IPS-NIHi7 (cell line): ENCODE results near the gene GLUL.
"Not testable (repeated sequence)": the region's sequence is repeated elsewhere in the genome, so short reads cannot be mapped to it uniquely, and the experiment has no call there.

Experiments
- DNase-seq: peaks from one replicate; pipeline ENCODE4 v3.0.0; 2012; ENCODE audit warnings: mixed read lengths; ENCODE audit errors: extremely low spot score

The GLUL gene

DNA sequence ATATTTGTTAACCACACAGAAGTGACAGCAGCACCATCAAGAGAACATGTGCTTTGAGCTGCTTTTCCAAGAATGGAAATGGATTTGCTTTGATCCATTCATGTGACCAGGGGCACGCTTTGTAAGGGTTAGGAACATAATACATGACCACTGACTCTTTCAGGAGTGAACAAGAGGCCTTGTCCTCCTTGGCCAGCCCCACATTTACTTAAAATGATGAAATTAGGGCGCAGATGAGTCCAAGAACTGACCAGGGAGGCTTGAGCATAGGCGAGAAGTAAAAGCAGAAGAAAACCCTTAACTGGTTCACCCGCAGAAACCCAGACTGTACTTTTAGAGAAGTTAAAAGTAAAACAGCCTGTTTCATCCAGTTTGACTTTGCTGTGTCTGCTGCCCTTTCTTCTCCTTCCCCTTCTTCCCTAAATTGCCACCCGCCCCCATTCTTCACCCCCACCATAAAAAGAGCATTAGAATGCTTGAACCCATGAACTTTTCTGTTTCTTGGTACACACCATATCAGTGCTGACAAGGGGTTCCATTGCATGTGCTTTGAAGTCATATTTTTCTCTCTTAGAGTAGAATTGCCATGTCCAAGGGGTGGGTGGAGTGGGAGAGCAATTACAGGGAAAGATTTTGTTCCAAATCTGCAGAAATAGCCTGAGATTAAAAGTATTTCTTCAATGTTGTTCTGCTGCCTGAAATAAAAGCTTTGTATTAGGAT lies 2.6 kb upstream of the GLUL start:
- DNase-seq = no peak

DNA sequence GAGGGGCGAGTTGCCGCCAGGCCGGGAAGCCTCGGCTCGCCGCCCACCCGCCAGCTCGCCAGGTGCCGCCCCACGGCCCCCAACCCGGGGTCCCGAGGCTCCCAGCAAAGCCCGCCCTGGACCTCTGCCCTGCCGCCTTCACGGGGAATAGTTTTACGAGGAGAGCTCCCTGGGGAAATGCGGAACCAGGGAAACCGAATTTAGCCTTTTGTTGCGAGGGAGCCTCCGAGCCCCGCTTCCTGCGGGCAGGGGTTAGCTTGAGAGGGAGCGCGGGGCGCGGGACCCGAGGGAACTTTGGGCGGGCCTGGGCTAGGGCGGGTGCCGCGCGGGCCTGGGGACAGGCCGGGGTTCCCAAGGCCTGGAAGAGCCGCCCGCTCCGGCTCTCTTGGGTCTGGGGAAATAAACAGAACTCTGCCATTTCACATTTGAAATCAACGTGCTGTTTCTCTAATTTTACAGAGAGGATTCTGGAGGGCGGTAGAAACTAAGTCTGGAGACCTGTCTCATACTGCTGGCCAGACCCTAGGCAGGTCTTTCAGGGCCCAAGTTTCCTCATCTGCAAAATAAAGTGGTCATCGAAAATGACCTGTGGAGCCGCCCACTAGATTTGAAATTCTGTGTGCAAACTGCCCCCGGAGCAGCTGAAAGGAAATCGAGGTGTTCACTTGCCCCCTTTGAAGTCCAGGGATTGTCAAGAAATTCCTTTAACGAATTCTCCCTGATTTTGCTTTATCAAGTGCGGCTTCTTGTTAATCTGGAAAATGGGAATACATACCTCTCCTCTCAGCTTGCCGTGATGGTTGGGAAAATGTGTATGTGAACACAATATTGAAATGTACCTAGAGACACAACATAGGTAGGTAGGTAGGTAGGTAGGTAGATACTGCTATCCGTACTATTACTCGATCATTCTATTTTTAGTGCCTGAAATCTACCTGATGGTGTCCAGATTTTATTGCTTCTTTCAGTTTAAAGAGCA lies 749 bp upstream of the GLUL start:
- no peak for DNase-seq

DNA sequence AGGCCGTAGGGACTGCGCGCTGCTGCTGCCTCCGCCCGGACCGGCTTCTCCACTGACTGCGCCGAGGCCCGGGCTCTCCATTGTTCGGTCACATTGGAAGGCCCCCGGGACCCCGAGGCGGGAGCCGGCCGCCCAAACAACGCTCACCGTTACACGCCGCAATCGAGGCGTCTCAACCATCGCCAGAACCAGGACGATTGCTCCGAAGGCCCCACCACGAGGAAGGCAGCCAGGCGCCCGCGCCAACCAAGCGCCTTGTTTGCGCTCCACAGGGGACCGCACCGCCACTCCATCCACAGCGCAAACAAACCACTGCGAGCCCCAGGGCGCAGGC lies 595 bp downstream of the GLUL start:
- DNase-seq = no peak

DNA sequence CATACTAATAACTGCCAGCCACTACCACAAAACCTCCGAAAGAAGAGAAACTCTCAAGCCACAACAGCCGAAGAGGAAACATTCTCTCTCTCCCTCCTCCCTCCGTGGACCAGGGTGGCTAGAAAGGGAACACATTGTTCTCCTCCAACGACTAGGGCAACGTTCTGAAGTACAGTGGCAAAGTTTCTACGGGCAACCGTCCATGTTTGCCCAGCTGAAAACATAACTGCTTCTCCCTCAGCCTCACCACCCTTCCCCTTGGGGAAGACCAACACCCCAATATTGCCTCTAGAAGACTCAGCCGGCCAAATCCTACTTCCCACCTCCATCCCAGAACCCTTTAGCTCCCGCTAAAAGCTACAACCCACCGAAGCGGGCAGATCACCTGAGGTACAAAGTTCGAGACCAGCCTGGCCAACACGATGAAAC lies 2.0 kb downstream of the GLUL start:
- DNase-seq = no peak

DNA sequence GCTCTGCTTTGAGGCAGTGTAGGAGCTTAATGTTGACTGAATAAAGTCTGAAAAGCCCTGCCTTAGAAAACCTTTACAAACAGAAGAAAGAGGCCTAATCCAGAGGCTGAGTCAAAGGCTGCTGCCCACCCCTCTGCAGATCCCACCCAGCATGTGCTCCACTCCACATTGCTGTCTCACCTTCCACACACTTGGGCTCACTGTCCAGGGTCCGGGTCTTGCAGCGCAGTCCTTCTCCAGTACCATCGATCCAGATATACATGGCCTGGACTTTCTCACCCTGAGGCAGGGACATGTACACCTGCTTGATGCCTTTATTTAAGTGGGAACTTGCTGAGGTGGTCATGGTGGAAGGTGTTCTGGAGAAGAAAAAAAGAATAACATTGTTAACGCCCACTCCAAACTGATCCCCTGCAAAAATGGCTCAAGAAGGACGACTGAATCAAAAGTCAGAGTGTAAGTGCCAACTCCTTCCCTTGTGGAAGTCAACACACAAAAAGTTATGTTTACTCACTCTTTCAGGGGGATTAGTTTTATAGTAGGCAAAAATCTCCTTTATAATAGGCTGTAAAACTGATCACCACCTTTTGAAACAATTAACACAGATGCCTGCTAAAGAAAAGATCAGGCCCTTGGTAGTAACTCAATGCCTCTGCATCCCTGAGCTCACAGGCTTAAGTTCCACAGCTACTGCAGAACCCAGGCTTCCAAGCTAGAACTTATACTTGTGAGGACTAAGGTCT lies 3.0 kb downstream of the GLUL start:
- no peak for DNase-seq

DNA sequence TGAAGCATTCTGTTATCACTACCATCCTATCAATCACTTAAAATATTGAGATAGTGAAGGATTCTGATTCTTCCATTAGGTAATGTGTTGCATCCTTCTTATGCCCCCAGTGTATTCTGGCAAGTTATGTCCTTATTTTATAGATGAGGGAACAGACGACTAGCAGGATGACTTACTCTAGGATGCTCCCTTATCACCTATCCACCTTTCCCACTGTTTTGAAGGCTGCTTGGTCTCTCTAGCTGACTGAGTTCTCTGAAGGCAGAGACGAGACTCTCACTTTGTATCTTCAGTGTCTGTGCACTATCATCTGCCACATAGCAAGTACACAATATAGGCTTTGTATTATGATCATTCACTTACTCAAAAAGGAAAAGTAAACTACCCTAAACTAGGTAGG lies 4.0 kb downstream of the GLUL start:
- DNase-seq = no peak

DNA sequence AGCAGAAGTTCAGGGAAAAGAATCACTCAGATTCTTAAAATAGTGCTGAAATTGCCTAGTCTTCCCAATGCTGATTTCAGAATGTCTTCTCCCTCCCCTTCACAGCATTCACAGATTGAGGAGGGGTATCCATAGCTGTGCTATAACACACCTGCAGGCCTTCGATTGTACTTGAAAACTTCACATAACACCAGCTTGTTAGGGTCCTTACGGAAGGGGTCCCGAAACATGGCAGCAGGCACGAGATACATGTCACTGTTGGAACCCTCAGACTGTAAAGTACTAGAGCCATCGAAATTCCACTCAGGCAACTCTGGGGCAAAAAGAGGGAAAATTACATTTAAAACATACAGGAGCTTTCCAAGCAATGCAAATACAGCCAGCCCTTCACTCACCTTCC lies 4.6 kb downstream of the GLUL start:
- no peak for DNase-seq

DNA sequence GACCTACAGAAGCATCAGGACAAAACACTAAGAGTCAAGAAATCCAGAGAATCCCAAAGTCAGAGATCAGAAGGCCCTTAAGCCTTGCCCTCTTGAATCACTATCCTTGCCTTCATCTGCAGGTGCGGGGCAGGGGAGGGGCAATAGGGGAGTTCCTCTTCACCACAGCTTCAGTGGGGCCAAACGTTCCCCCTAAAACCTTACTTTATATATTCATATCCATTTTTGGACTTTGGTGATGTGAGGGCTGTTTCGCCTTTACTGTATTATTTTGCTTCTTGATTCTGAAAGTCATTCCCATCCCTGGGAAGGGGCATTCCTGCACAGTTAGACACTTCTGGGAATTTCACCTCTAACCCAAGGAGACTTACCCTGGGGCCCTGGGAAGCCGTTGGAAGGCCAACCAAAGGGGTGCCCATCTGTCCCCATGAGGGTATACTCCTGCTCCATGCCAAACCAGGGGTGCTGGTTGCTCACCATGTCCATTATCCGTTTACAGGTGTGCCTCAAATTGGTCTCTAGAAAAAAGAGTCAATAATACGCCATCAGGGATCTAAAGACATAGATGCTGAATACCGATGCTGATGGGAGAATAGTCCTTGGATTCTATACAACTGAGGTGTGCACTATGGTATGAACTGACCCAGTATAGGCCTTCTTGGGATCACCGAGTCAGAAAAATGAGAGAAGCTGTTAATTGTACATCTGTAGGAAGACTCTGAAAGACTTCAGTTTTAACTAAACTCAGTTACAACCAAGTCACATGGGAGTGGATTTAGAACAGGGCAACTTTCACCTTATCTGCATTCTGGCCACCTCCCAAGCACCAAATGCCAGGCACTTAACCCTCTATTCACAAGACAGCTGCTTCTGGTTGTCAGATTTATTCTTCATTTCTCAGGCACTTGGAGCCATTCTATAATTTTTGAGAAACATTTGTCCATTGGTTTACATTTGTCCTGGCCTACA lies 5.4 kb downstream of the GLUL start:
- no peak for DNase-seq

DNA sequence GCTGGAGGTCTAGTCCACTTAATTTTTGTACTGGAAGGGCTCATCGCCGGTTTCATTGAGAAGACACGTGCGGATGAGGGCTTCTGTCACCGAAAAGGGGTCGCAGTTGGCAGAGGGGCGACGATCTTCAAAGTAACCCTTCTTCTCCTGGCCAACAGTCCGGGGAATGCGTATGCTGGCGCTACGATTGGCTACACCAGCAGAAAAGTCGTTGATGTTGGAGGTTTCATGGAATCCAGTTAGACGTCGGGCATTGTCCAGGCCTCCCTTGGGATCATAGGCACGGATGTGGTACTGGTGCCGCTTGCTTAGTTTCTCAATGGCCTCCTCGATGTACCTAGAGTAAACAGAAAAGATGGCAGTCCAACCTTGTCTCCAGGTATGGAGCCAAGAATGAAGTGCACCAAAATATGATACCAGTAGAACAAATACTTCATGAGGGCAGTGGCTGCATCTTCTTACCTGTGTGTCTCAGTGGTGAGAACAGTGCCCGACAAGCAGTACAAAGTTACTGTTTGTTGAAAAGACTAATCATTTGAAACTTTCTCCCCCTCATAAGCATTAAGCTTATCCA lies 7.1 kb downstream of the GLUL start:
- DNase-seq = no peak

DNA sequence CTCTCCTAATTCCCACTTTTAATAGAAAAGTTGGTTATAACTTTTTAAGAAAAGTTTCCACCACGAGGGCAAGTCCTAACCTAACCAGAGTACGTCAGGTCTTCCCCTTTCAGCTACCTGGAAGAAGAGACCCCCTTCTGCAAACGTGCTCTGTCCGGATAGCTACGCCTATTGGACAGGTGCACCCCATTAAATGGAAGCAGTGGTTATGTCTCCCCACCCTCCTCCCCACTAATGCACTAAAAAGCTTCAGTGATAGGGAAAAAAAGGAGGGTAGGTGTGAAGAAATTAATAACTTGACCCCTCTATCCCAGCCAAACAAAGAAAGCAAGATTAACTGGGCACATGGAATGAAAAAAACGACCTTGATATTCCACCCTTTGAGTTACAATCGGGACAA lies 7.7 kb downstream of the GLUL start:
- DNase-seq = no peak

DNA sequence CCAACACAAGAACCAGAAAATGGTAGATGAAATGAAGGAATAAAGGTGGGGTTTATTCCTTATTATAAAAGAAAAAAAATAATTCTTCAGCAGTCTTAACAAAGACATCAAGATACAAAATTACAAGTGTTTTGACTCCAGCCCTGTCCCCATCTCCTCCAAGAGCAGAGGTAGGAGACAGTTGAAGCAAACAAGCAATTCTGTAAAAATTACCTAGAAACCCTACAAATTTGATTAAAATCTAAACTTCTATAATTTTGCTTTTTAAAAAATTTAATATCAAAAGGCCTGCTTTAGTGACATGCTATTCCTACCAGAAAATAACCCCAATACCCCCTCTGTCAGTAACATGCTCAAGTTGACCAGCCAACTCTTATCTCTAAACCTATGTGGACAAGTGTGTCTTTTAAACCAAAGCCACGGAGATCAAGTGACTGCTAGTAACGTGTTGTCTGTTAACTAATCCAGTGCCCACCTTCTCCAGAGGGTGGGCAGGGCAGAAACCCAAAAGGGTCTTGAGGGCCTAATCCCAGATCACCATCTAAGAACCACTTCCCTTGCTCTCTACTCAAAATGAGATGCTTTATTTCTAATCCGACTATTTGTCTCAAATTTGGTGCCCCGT lies 8.4 kb downstream of the GLUL start:
- no peak for DNase-seq

DNA sequence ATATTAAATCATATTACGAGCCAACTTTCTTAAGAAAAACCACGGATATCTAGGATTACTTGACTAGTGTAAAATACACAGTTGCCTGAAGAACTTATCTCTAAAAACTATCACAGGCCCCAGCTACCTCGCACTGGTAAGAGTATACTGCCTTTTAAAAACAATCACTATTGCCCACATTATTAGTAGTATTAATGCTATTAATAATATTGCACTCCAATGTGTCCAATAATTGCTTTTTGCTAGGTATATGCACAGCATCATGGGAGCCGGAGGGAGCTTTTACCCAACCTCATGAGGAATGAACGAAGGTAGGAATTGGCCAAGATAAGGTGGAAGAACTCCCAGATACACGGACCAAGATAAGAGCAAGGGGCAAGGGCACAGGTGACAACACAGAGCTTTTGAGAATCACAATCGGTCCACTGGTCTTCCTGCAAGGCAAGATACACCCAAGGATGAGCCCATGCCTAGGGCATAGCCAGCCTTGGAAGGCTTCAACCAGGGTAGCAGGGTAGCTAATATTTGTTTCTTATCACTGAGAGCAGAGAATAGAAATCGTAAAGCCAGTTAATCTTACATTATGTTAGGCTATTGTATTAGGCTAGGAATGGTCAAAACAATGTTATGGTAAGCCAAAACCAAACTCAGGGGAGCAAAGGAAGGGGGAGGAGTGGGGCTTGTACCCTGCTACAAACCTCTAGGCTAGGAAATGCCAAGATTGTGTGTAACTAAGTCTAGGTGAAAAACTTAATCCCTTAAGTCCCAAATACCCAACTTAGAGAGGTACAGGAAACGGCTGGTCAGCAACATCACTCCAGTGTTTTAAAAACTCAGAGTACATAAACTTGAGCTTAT lies 9.4 kb downstream of the GLUL start:
- no peak for DNase-seq

DNA sequence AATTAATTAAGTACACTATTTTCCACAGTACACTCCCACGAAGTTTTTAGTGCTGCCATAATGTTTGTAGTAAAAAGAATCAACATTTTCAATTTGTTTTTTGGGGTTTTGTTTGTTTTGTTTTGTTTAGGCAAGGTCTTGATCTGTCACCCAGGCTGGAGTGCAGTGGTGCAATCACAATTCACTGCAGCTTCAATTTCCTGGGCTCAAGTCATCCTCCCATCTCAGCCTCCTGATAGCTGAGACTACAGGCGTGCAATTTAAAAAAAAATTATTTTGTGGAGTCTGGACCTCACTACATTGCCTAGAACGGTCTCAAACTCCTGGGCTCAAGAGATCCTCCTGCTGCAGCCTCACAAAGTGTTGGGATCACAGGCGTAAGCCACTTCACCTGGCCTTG lies 11.4 kb downstream of the GLUL start:
- DNase-seq = no peak

DNA sequence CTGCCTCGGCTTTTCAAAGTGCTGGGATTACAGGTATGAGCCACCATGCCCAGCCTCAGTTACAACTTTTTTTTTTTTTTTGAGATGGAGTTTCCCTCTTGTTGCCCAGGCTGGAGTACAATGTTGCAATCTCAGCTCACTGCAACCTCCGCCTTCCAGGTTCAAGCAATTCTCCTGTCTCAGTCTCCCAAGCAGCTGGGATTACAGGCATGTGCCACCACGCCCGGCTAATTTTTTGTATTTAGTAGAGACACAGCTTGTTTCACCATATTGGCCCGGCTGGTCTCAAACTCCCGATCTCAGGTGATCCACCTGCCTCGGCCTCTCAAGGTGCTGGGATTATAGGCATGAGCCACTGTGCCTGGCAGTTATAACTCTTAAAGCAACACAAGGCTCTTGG lies 11.8 kb downstream of the GLUL start:
- not testable (repeated sequence) for DNase-seq

DNA sequence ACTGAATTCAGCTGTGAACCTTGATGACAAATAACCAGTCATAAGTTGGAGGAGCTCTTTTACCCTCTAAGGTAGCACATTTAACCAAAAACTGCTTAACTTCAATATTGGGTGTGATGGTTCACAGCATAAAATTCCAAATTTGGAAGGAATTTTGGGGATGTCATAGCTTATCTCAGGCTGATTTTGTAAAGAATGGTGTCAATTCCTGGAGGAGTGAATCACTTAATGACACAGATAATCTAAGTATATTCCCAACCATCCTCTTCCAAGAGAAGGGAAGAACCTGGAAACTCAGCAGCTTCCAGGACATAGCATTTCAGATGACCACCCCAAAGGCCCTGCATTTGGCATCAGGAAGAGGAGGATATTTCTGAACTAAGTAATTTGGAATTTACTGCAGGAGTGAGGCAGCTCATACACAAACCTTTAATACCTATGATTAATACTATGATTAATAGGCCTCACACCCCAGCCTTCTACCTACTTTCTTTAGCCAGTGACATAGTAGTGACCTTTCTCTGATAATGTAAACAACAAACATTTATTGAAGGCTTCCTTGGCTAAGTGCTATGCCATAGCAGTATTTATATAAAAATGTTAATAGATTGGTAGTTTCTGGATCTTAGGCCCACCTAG lies 14.5 kb downstream of the GLUL start:
- DNase-seq = no peak

DNA sequence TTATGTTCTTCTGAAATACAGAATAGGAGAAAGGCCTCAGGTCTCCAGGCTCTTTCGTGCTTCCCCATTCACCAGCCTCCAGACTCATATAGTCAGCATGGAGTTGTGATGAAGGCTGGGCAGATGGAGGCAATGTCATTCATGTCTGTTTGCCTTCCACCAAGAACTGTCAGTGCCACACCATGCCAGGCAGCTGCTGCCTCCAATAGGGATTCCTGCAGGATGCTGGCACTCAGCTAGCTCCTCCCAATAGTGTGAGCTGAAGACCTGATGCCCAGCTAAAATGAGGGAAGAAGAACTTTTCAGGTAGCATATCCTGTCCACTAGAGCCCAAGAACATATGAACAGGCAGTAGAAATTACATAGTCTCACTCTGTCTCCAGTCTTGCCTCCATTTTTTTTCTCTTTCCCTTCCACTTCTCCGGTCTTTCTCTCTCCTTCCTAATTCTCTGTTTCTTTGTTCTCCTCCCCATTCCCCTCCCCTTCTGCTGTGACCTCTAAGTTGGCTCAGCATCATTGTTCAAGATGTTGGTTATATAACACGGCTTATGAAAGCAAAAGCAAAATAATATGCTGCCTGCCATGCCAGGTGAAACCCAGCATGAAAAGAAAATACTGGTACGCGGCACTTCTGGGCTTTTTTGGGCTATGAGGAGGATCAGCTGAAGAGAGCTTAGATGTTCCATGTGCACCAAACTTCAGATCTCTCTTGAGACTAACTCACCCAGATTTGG lies 17.3 kb downstream of the GLUL start:
- no peak for DNase-seq

DNA sequence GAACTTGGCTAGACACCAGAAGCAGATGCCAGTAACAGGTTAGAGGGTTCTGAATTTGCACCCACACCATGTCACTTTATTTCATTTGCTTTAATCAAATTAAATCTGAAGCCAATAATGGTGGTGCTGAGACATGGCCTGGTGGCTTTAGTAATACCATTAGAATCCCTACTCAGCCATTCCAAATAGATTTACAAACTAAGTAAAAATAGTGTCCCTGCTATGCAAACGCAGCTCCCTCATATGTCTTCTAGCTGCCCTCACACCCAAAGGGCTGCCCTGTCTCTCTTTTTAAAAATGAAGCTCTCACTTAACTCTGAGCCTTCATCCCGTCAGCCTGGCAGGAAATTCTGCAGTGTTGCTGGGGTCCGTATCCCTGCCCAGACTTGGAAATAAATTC lies 21.1 kb downstream of the GLUL start:
- DNase-seq = no peak

DNA sequence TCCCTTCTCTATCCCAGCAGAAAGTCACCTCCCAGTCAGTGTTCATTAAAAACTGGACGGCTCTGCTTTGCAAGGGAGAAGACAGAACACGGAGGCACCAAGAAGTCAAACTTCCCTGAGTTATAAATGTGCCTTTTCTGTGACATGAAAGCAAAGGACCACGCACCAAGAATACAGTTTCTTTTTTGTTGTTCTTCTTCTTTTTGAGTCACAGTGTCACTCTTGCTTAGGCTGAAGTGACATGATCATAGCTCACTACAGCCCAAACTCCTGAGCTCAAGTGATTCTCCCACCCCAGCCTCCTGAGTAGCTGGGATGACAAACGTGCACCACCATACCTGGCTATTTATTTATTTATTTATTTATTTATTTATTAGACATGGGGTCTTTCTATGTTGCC lies 22.7 kb downstream of the GLUL start:
- DNase-seq = no peak
